NCI-H1436 treated with DMSO at 0.1 percent for 48 hours (cell line): ENCODE measurements around the gene PLCXD1.

Source experiments
- DNase-seq: peaks from one replicate; lab custom pipeline; 2025; lab: John Stamatoyannopoulos, UW

PLCXD1 gene

GRCh38 chrX:334971-335757 lies 54.0 kb downstream of the PLCXD1 start:
- DNase-seq: no peak

GRCh38 chrX:335758-336155 lies 54.6 kb downstream of the PLCXD1 start:
- no peak for DNase-seq

- DNase-seq: no peak
These were observed 55.0 kb downstream of the PLCXD1 start for GRCh38 chrX:336227-336626.

GRCh38 chrX:337331-337831 lies 56.2 kb downstream of the PLCXD1 start:
- no peak for DNase-seq

GRCh38 chrX:338281-338835 lies 57.2 kb downstream of the PLCXD1 start:
- no peak for DNase-seq

- DNase-seq: no peak
These were observed 57.7 kb downstream of the PLCXD1 start for GRCh38 chrX:338836-339400.

GRCh38 chrX:340121-340520 lies 58.9 kb downstream of the PLCXD1 start:
- DNase-seq: no peak

GRCh38 chrX:340641-341423 lies 59.7 kb downstream of the PLCXD1 start:
- no peak for DNase-seq

GRCh38 chrX:341541-342101 lies 60.4 kb downstream of the PLCXD1 start:
- DNase-seq: no peak

- DNase-seq: no peak
These were observed 63.3 kb downstream of the PLCXD1 start for GRCh38 chrX:344371-344901.

GRCh38 chrX:345020-345925 lies 64.1 kb downstream of the PLCXD1 start:
- no peak for DNase-seq

- no peak for DNase-seq
These were observed 65.0 kb downstream of the PLCXD1 start for GRCh38 chrX:346034-346813.

GRCh38 chrX:347351-348117 lies 66.4 kb downstream of the PLCXD1 start:
- no peak for DNase-seq

- no peak for DNase-seq
These were observed 67.4 kb downstream of the PLCXD1 start for GRCh38 chrX:348461-349117.

GRCh38 chrX:349196-349595 lies 68.0 kb downstream of the PLCXD1 start:
- DNase-seq: no peak

GRCh38 chrX:349702-350101 lies 68.5 kb downstream of the PLCXD1 start:
- no peak for DNase-seq

GRCh38 chrX:350148-350533 lies 69.0 kb downstream of the PLCXD1 start:
- no peak for DNase-seq

- DNase-seq: no peak
These were observed 69.5 kb downstream of the PLCXD1 start for GRCh38 chrX:350534-351323.
